ENCODE data around the gene PRDX3.
"Not testable (repeated sequence)": the region's sequence is repeated elsewhere in the genome, so short reads cannot be mapped to it uniquely, and the experiment has no call there.

The PRDX3 gene

DNA sequence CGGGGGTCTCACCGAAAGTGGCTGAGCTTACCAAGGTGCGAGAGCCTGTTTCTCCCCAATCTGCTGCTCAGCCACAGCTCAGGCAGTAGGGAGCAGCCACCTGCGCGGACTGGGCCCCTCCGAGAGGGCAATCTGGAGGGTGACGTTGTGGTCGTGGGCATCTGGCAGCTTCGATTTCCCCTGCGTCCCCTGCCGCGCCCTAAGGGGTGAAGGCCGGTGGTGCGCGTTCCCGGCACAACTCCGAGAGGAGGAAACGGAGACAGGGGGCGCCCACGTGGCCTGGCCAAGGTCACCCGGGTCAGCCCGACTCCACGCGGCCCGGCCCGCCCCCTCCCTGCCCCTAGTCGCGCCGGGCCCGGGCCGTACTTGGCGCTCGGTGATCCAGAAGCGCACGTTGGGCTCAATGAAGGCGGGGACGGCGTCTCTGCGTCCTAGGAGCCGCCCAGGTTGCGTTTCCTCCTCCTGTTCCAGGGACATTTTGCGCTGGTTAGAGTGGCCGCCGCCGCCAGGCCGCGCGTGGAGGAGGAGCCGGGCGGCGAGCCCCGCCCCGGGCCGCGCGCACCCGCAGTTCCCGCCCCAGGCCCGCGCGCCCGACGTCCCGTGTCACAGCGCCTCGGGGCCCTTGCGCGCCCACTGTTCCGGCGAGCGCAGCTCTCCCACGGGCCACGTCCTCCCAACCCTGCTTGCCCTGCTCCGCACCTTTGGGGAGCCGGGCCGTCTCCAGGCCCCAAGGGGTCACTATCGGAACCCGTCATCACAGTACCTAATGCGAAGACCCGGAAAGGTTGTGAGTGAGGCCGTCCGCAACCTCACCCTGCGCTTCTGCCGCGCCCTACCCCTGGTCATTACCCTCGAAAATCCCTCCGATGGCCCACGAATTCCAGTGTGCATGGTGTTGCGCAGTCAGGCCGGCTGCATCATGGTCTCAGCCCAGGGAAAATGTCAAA, 13.2 kb downstream of the PRDX3 start, which contains the start of gene SFXN4:
Gene SFXN4 (minus strand): TSS at position 544 of the 947 bp plus-strand sequence. CDS start 67 bp downstream, at position 477.
- peak within 1 kb of the TSS; percentile 81 for H3K4me3 ChIP-seq
- no peaks in the 10 kb centered on the region for H3K9me3 ChIP-seq (ENCODE audit: low read depth, low read length)
- peak within 1 kb of the TSS; percentile 83 for H3K9ac ChIP-seq (ENCODE audit: insufficient read length)
- H3K36me3 ChIP-seq (ENCODE audit: insufficient read depth, low read length): peaks cover 17% of the 10 kb centered on the region; the same call in 1 of the 2 replicates
- no peak for TF ChIP-seq FOXP2 (optimal IDR thresholded peaks at IDR 0.05; ENCODE audit: control extremely low read depth, extremely low read length, insufficient read depth)
- TF ChIP-seq EZH2 (IDR thresholded peaks at IDR 0.05): no peak
- peak; percentile 29; the same call in 1 of the 2 replicates for TF ChIP-seq POLR2AphosphoS5 (IDR thresholded peaks at IDR 0.05; ENCODE audit: borderline replicate concordance, low read depth, low read length)
- no peak within 1 kb of the TSS for H3K27ac ChIP-seq
- DNase-seq (ENCODE audit: low read depth, low spot score): no peak

DNA sequence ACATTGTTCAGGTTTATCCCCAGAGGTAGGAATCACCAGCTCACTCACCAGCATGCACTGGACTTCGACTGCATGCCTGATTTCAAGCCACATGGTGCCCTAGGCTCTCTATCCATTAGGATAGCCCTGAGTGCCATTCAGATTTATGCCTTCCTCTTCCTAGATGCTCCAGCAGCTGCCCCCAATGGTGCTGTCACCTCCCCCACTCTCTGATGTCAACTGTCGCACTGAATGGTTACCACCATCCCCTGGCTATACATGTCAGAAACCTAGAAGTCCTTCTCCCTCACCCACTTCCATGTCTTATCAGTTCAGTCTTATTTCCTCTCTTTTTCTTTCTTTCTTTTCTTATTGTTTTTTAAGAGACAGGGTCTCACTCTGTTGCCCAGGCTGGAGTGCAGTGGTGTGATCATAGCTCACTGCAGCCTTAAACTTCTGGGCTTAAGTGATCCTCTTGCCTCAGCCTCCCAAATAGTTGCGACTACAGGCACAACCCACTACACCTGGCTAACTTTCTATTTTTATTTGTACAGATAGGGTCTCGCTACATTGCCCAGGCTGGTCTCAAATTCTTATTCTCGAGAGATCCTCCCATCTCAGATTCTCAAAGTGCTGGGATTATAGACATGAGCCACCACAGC, 16.0 kb downstream of the PRDX3 start:
- DNase-seq (ENCODE audit: low read depth, low spot score): no peak
- Histone ChIP-seq H3K36me3 (ENCODE audit: insufficient read depth, low read length) (no peaks in the 10 kb centered on the region; the same call in 1 of the 2 replicates), H3K27ac (no peak overlapping the region), H3K9me3 (ENCODE audit: low read depth, low read length) (no peaks in the 10 kb centered on the region), H3K9ac (ENCODE audit: insufficient read length) (no peak overlapping the region), H3K4me3 (no peak overlapping the region)
- TF ChIP-seq EZH2 (IDR thresholded peaks at IDR 0.05) (no peak), POLR2AphosphoS5 (IDR thresholded peaks at IDR 0.05; ENCODE audit: borderline replicate concordance, low read depth, low read length) (no peak), FOXP2 (optimal IDR thresholded peaks at IDR 0.05; ENCODE audit: control extremely low read depth, extremely low read length, insufficient read depth) (no peak)

DNA sequence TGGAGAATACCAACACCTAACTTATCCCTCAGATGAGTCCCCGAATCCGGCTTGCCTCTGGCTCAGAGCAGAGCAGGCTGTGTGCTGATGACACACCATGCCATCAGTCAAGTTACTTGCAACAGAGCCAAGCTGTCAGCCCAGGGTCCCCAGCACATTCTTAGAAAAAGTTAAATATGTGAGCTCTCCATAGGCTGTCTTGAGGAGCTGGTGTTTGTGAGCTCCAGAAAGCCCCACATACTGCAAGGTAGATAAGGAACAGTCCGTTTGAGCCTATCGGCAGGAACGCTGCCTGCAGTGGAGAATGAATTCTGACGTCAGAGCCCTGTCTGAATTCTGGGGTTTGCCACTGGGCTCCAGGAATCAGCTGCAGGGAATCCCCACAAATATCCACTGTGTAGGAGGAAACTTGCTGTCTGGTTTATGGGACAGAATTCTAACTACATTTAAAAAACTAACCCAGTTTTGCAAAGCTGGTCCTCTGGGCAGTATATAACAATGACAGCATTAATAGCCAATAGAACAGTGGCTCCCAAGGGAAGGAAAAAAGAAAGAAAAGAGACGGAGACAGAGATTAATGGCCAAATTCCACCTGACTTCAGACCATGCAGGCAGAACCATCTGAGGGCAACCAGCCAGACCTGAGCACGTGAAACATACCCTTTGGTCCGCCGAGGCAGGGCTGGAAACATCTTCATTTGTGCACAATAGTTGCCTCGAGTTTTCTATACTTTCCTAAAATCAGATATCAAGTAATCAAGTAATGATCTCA, 16.7 kb downstream of the PRDX3 start:
- Histone ChIP-seq H3K9me3 (ENCODE audit: low read depth, low read length) (no peaks in the 10 kb centered on the region), H3K9ac (ENCODE audit: insufficient read length) (no peak overlapping the region), H3K27ac (no peak overlapping the region), H3K4me3 (no peak overlapping the region), H3K36me3 (ENCODE audit: insufficient read depth, low read length) (no peaks in the 10 kb centered on the region; the same call in 1 of the 2 replicates)
- TF ChIP-seq FOXP2 (optimal IDR thresholded peaks at IDR 0.05; ENCODE audit: control extremely low read depth, extremely low read length, insufficient read depth) (no peak), EZH2 (IDR thresholded peaks at IDR 0.05) (no peak), POLR2AphosphoS5 (IDR thresholded peaks at IDR 0.05; ENCODE audit: borderline replicate concordance, low read depth, low read length) (no peak)
- no peak for DNase-seq (ENCODE audit: low read depth, low spot score)

DNA sequence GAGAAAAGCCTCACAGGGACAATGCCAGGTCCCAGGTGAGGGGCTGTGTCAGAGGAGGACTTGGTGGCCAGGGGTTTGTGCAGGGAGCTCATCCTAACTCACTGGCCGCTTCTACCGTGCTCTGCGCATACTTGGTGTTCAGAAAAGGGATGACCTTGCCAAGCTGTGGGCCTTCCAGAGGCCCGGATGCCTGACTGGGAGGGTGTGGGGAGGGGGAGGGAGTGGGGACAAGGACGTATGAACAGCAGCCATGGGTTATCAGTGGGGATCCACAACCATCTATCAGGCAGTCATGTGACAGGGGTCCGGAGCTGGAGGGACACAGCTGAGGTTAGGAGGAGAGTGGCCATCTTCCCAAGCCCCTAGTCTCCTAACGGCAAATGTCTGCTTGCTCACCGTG, 19.3 kb downstream of the PRDX3 start:
- no peak overlapping the region for H3K9ac ChIP-seq (ENCODE audit: insufficient read length)

DNA sequence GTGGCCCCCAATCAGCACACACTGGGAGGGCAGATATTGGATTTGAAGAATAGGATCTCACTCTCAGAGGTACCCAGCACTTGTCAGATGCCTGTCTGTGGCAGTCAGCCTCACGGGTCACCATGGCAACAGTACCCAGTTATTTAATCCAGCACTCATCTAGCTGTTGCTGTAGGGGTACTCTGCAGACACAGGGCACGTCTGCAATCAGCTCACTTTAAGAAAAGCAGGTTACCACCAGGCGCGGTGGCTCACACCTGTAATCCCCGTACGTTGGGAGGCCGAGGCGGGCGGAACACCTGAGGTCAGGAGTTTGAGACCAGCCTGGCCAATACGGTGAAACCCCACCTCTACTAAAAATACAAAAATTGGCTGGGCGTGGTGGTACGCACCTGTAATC, 25.0 kb downstream of the PRDX3 start:
- no peak overlapping the region for H3K9ac ChIP-seq (ENCODE audit: insufficient read length)
- no peak for DNase-seq (ENCODE audit: low read depth, low spot score)
- no peak overlapping the region for H3K4me3 ChIP-seq
- H3K9me3 ChIP-seq (ENCODE audit: low read depth, low read length): no peaks in the 10 kb centered on the region
- peaks cover 11% of the 10 kb centered on the region; the same call in 1 of the 2 replicates for H3K36me3 ChIP-seq (ENCODE audit: insufficient read depth, low read length)
- no peak overlapping the region for H3K27ac ChIP-seq
- TF ChIP-seq POLR2AphosphoS5 (IDR thresholded peaks at IDR 0.05; ENCODE audit: borderline replicate concordance, low read depth, low read length): no peak
- no peak for TF ChIP-seq FOXP2 (optimal IDR thresholded peaks at IDR 0.05; ENCODE audit: control extremely low read depth, extremely low read length, insufficient read depth)
- no peak for TF ChIP-seq EZH2 (IDR thresholded peaks at IDR 0.05)

More for the DNA sequence above, 19.3 kb downstream of the PRDX3 start:
- H3K27ac ChIP-seq: no peak overlapping the region
- no peak overlapping the region for H3K4me3 ChIP-seq
- no peak for TF ChIP-seq EZH2 (IDR thresholded peaks at IDR 0.05)
- no peak for TF ChIP-seq POLR2AphosphoS5 (IDR thresholded peaks at IDR 0.05; ENCODE audit: borderline replicate concordance, low read depth, low read length)
- no peak for TF ChIP-seq FOXP2 (optimal IDR thresholded peaks at IDR 0.05; ENCODE audit: control extremely low read depth, extremely low read length, insufficient read depth)
- DNase-seq (ENCODE audit: low read depth, low spot score): no peak
- H3K36me3 ChIP-seq (ENCODE audit: insufficient read depth, low read length): peaks cover 8% of the 10 kb centered on the region; the same call in 1 of the 2 replicates
- no peaks in the 10 kb centered on the region for H3K9me3 ChIP-seq (ENCODE audit: low read depth, low read length)

DNA sequence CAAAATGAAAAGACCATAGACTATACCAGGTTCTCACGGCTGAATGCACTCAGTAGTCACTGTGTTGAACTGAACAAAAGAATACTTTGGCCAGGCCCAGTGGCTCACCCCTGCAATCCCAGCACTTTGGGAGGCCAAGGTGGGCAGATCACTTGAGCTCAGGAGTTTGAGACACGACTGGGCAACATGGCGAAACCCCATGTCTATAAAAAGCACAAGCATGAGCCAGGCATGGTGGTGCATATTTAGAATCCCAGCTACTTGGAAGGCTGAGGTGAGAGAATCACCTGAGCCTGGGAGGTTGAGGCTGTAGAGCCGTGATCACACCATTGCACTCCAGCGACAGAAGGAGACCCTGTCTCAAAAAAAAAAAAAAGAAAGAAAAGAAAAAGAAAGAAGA, 25.6 kb downstream of the PRDX3 start:
- Histone ChIP-seq H3K4me3 (no peak overlapping the region), H3K9ac (ENCODE audit: insufficient read length) (no peak overlapping the region), H3K36me3 (ENCODE audit: insufficient read depth, low read length) (peaks cover 11% of the 10 kb centered on the region; the same call in 1 of the 2 replicates), H3K27ac (no peak overlapping the region), H3K9me3 (ENCODE audit: low read depth, low read length) (no peaks in the 10 kb centered on the region)
- DNase-seq (ENCODE audit: low read depth, low spot score): no peak
- TF ChIP-seq POLR2AphosphoS5 (IDR thresholded peaks at IDR 0.05; ENCODE audit: borderline replicate concordance, low read depth, low read length) (no peak), FOXP2 (optimal IDR thresholded peaks at IDR 0.05; ENCODE audit: control extremely low read depth, extremely low read length, insufficient read depth) (no peak), EZH2 (IDR thresholded peaks at IDR 0.05) (no peak)

DNA sequence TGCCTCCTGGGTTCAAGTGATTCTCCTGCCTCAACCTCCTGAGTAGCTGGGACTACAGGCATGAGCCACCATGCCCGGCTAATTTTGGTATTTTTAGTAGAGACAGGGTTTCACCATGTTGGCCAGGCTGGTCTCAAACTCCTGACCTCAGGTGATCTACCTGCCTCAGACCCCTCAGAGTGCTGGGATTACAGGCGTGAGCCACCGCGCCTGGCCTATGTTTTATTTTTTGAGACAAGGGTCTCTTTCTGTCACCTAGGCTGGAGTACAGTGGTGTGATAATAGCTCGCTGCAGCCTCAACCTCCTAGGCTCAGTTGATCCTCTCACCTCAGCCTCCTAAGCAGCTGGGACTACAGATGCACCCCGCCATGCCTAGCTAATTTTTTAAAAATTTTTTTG, 27.0 kb downstream of the PRDX3 start:
- H3K27ac ChIP-seq; H3K4me3 ChIP-seq; H3K9ac ChIP-seq (ENCODE audit: insufficient read length); H3K9me3 ChIP-seq (ENCODE audit: low read depth, low read length); DNase-seq (ENCODE audit: low read depth, low spot score): not testable (repeated sequence)
- peaks cover 11% of the 10 kb centered on the region; the same call in 1 of the 2 replicates for H3K36me3 ChIP-seq (ENCODE audit: insufficient read depth, low read length)

DNA sequence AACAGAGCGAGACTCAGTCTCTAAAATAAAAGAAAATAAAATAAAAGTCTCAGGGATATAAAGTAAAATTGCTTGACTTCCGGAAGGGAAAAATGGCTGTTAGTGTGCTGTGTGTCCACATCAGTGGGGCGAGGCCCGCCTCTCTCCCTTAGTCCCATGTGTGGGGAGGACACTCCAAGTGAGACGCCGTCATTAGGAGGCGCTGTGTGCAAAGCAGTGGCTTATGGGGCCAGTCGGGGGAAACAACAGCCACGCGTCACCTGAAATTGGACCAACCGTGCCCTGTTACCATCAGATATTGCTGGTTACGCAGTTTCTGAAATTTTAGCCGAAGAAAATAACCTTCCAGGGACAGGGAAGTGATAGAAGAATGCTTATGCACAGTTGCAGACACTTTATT, 28.9 kb downstream of the PRDX3 start:
- Histone ChIP-seq H3K36me3 (ENCODE audit: insufficient read depth, low read length) (peaks cover 3% of the 10 kb centered on the region; the same call in 1 of the 2 replicates), H3K9me3 (ENCODE audit: low read depth, low read length) (no peaks in the 10 kb centered on the region), H3K9ac (ENCODE audit: insufficient read length) (no peak overlapping the region), H3K4me3 (no peak overlapping the region), H3K27ac (no peak overlapping the region)
- DNase-seq (ENCODE audit: low read depth, low spot score): no peak
- TF ChIP-seq POLR2AphosphoS5 (IDR thresholded peaks at IDR 0.05; ENCODE audit: borderline replicate concordance, low read depth, low read length) (no peak), FOXP2 (optimal IDR thresholded peaks at IDR 0.05; ENCODE audit: control extremely low read depth, extremely low read length, insufficient read depth) (no peak), EZH2 (IDR thresholded peaks at IDR 0.05) (no peak)

Data from SK-N-MC (cell line).